Measurements from ENCODE around the gene NRXN3. TPM values are rescaled to one million over a fixed set of nuclear protein-coding genes. Genes with fewer than 3 reads are reported as not detected.

Gene NRXN3
- total and polyA plus RNA-seq, 8 donors: 1.3 to 7.6 (median 1.5) TPM

- DNase-seq: no peak
- H3K27me3 ChIP-seq: no peaks in the 10 kb centered on the region
- TF ChIP-seq CTCF (IDR thresholded peaks at IDR 0.05): no peak
- intact Hi-C loops (cut with DNase I): no loop called here
- no peaks in the 10 kb centered on the region for H3K36me3 ChIP-seq
- H3K4me1 ChIP-seq: no peaks in the 10 kb centered on the region
- no peak for ATAC-seq
- no peak overlapping the region for H3K27ac ChIP-seq
- H3K9me3 ChIP-seq: no peaks in the 10 kb centered on the region
- H3K4me3 ChIP-seq: no peak overlapping the region
These were observed 858.1 kb downstream of the NRXN3 start for GRCh38 chr14:79028281-79028680.

GRCh38 chr14:79036441-79036840, 866.3 kb downstream of the NRXN3 start:
- no peak overlapping the region for H3K27ac ChIP-seq
- H3K4me1 ChIP-seq: no peaks in the 10 kb centered on the region
- ATAC-seq (no peak), DNase-seq (no peak)
- no peak for TF ChIP-seq CTCF (IDR thresholded peaks at IDR 0.05)
- H3K27me3 ChIP-seq: no peaks in the 10 kb centered on the region
- no peaks in the 10 kb centered on the region for H3K36me3 ChIP-seq
- peaks cover 0 to 12% of the 10 kb centered on the region in 2 donors for H3K9me3 ChIP-seq
- no peak overlapping the region for H3K4me3 ChIP-seq
- intact Hi-C loops (cut with DNase I): no loop called here

- peaks cover 0 to 12% of the 10 kb centered on the region in 2 donors for H3K9me3 ChIP-seq
- no peak for ATAC-seq
- intact Hi-C loops (cut with DNase I): no loop called here
- no peak for DNase-seq
- no peak for TF ChIP-seq CTCF (IDR thresholded peaks at IDR 0.05)
- no peak overlapping the region for H3K4me3 ChIP-seq
- H3K4me1 ChIP-seq: no peaks in the 10 kb centered on the region
- H3K27ac ChIP-seq: no peak overlapping the region
- H3K36me3 ChIP-seq: no peaks in the 10 kb centered on the region
- H3K27me3 ChIP-seq: no peaks in the 10 kb centered on the region
These were observed 866.9 kb downstream of the NRXN3 start for GRCh38 chr14:79037106-79037505.

GRCh38 chr14:79037593-79037992, 867.4 kb downstream of the NRXN3 start:
- intact Hi-C loops (cut with DNase I): no loop called here

GRCh38 chr14:79040790-79041189, 870.6 kb downstream of the NRXN3 start:
- H3K9me3 ChIP-seq: peaks cover 0 to 12% of the 10 kb centered on the region in 2 donors
- no peaks in the 10 kb centered on the region for H3K36me3 ChIP-seq
- no peak for ATAC-seq
- H3K4me1 ChIP-seq: no peaks in the 10 kb centered on the region
- DNase-seq: no peak
- H3K27me3 ChIP-seq: no peaks in the 10 kb centered on the region
- TF ChIP-seq CTCF (IDR thresholded peaks at IDR 0.05): no peak
- intact Hi-C loops (cut with DNase I): no loop called here
- H3K27ac ChIP-seq: no peak overlapping the region
- H3K4me3 ChIP-seq: no peak overlapping the region

More at GRCh38 chr14:79037593-79037992, 867.4 kb downstream of the NRXN3 start:
- peaks cover 0 to 12% of the 10 kb centered on the region in 2 donors for H3K9me3 ChIP-seq
- no peak overlapping the region for H3K27ac ChIP-seq
- no peak for ATAC-seq
- no peak for DNase-seq
- H3K4me3 ChIP-seq: no peak overlapping the region
- no peak for TF ChIP-seq CTCF (IDR thresholded peaks at IDR 0.05)
- H3K27me3 ChIP-seq: no peaks in the 10 kb centered on the region
- no peaks in the 10 kb centered on the region for H3K36me3 ChIP-seq
- no peaks in the 10 kb centered on the region for H3K4me1 ChIP-seq

Measured in left lung (tissue), 10 donors.